ENCODE measurements around the gene CFAP91.

The CFAP91 gene

GRCh38 chr3:119659606-119660291 lies 43.1 kb upstream of the CFAP91 start:
- no peak for DNase-seq (ENCODE audit: low spot score)
- no peak overlapping the region for H2AK5ac ChIP-seq (ENCODE audit: low read depth, low read length)
- H3K4ac ChIP-seq (ENCODE audit: low read length), result no peak overlapping the region
- peak overlapping the region; percentile 24 for H3K9ac ChIP-seq (ENCODE audit: low read depth, low read length, poor library complexity)
- no peak overlapping the region for H3K14ac ChIP-seq (ENCODE audit: low read length)
- no CpG with 5 or more reads among the region's 9 CpGs for WGBS, 2 donors (ENCODE audit: extremely low coverage in 2 of 2, insufficient read length in 2 of 2, insufficient replicate concordance in 1 of 2)
- H3K4me1 ChIP-seq (ENCODE audit: control insufficient read depth in 2 of 2, insufficient read depth in 1 of 2, low read depth in 1 of 2, low read length in 2 of 2), result no peaks in the 10 kb centered on the region
- H3K18ac ChIP-seq (ENCODE audit: low read length), result no peak overlapping the region
- H2BK15ac ChIP-seq (ENCODE audit: low read length), result no peak overlapping the region
- no peak overlapping the region for H2BK5ac ChIP-seq (ENCODE audit: low read length)
- H2BK12ac ChIP-seq (ENCODE audit: low read length), result no peak overlapping the region
- no peak overlapping the region for H3K27ac ChIP-seq (replicated peaks; ENCODE audit: low read length)
- H3K36me3 ChIP-seq (replicated peaks in 1 of 2; ENCODE audit: control insufficient read depth in 2 of 2, insufficient read depth in 2 of 2, low read length in 2 of 2), result no peaks in the 10 kb centered on the region
- H3K79me1 ChIP-seq (ENCODE audit: low read depth, low read length), result no peaks in the 10 kb centered on the region
- H3K4me2 ChIP-seq (ENCODE audit: insufficient read depth, low read length, poor library complexity, severe bottlenecking), result no peak overlapping the region
- H2AFZ ChIP-seq (ENCODE audit: low read length), result no peak overlapping the region
- no peaks in the 10 kb centered on the region for H3K27me3 ChIP-seq (ENCODE audit: control insufficient read depth in 3 of 3, insufficient read depth in 3 of 3, low read depth in 1 of 3, low read length in 3 of 3)
- no peak overlapping the region for H4K91ac ChIP-seq (ENCODE audit: low read depth, low read length, poor library complexity)
- H3K23ac ChIP-seq (ENCODE audit: low read depth, low read length, poor library complexity), result no peak overlapping the region
- no peaks in the 10 kb centered on the region for H3K9me3 ChIP-seq (replicated peaks in 1 of 2; ENCODE audit: control insufficient read depth in 2 of 2, insufficient read depth in 1 of 2, low read depth in 1 of 2, low read length in 2 of 2)
- H2BK120ac ChIP-seq (ENCODE audit: low read depth, low read length), result no peak overlapping the region
- no peak overlapping the region for H3K4me3 ChIP-seq (ENCODE audit: low read length in 2 of 2)
- H4K8ac ChIP-seq (ENCODE audit: low read depth, low read length), result no peak overlapping the region

- Histone ChIP-seq H3K18ac (ENCODE audit: low read length) (no peak within 1 kb of the TSS), H2BK5ac (ENCODE audit: low read length) (no peak within 1 kb of the TSS), H3K4me1 (ENCODE audit: control insufficient read depth in 2 of 2, insufficient read depth in 1 of 2, low read depth in 1 of 2, low read length in 2 of 2) (no peaks in the 10 kb centered on the region), H3K4me3 (ENCODE audit: low read length in 2 of 2) (no peak within 1 kb of the TSS), H2AK5ac (ENCODE audit: low read depth, low read length) (no peak within 1 kb of the TSS), H3K14ac (ENCODE audit: low read length) (no peak within 1 kb of the TSS), H3K4ac (ENCODE audit: low read length) (no peak within 1 kb of the TSS), H3K9me3 (replicated peaks in 1 of 2; ENCODE audit: control insufficient read depth in 2 of 2, insufficient read depth in 1 of 2, low read depth in 1 of 2, low read length in 2 of 2) (no peaks in the 10 kb centered on the region), H3K36me3 (replicated peaks in 1 of 2; ENCODE audit: control insufficient read depth in 2 of 2, insufficient read depth in 2 of 2, low read length in 2 of 2) (no peaks in the 10 kb centered on the region), H4K91ac (ENCODE audit: low read depth, low read length, poor library complexity) (no peak within 1 kb of the TSS), H2BK120ac (ENCODE audit: low read depth, low read length) (no peak within 1 kb of the TSS), H2BK12ac (ENCODE audit: low read length) (no peak within 1 kb of the TSS), H3K79me1 (ENCODE audit: low read depth, low read length) (no peaks in the 10 kb centered on the region), H4K8ac (ENCODE audit: low read depth, low read length) (no peak within 1 kb of the TSS), H2BK15ac (ENCODE audit: low read length) (no peak within 1 kb of the TSS), H3K27ac (replicated peaks; ENCODE audit: low read length) (no peak within 1 kb of the TSS), H2AFZ (ENCODE audit: low read length) (no peak within 1 kb of the TSS), H3K23ac (ENCODE audit: low read depth, low read length, poor library complexity) (no peak within 1 kb of the TSS), H3K9ac (ENCODE audit: low read depth, low read length, poor library complexity) (peak within 1 kb of the TSS; percentile 24), H3K27me3 (ENCODE audit: control insufficient read depth in 3 of 3, insufficient read depth in 3 of 3, low read depth in 1 of 3, low read length in 3 of 3) (no peaks in the 10 kb centered on the region), H3K4me2 (ENCODE audit: insufficient read depth, low read length, poor library complexity, severe bottlenecking) (no peak within 1 kb of the TSS)
- WGBS, 2 donors (ENCODE audit: extremely low coverage in 2 of 2, insufficient read length in 2 of 2, insufficient replicate concordance in 1 of 2), result no CpG with 5 or more reads among the region's 9 CpGs
- DNase-seq (ENCODE audit: low spot score), result no peak
Observed at GRCh38 chr3:119660474-119661440, 42.1 kb upstream of the CFAP91 start, which contains the start of gene POPDC2. TSS of gene POPDC2 (minus strand) at chr3:119660589. CDS start at chr3:119660423, 166 bp downstream.

- no peaks in the 10 kb centered on the region for H3K9me3 ChIP-seq (replicated peaks in 1 of 2; ENCODE audit: control insufficient read depth in 2 of 2, insufficient read depth in 1 of 2, low read depth in 1 of 2, low read length in 2 of 2)
Observed at GRCh38 chr3:119662604-119663373, 40.0 kb upstream of the CFAP91 start.

More at GRCh38 chr3:119662604-119663373, 40.0 kb upstream of the CFAP91 start:
- H3K14ac ChIP-seq (ENCODE audit: low read length), result no peak overlapping the region
- H3K9ac ChIP-seq (ENCODE audit: low read depth, low read length, poor library complexity), result no peak overlapping the region
- H3K4ac ChIP-seq (ENCODE audit: low read length), result no peak overlapping the region
- no peak overlapping the region for H3K4me2 ChIP-seq (ENCODE audit: insufficient read depth, low read length, poor library complexity, severe bottlenecking)
- H2AK5ac ChIP-seq (ENCODE audit: low read depth, low read length), result no peak overlapping the region
- no peak overlapping the region for H3K27ac ChIP-seq (replicated peaks; ENCODE audit: low read length)
- no peaks in the 10 kb centered on the region for H3K4me1 ChIP-seq (ENCODE audit: control insufficient read depth in 2 of 2, insufficient read depth in 1 of 2, low read depth in 1 of 2, low read length in 2 of 2)
- no CpG with 5 or more reads among the region's 1 CpG for WGBS, 2 donors (ENCODE audit: extremely low coverage in 2 of 2, insufficient read length in 2 of 2, insufficient replicate concordance in 1 of 2)
- H2BK12ac ChIP-seq (ENCODE audit: low read length), result no peak overlapping the region
- H2BK120ac ChIP-seq (ENCODE audit: low read depth, low read length), result no peak overlapping the region
- DNase-seq (ENCODE audit: low spot score), result no peak
- H3K23ac ChIP-seq (ENCODE audit: low read depth, low read length, poor library complexity), result no peak overlapping the region
- peaks cover 0 to 6% of the 10 kb centered on the region in 2 donors for H3K36me3 ChIP-seq (replicated peaks in 1 of 2; ENCODE audit: control insufficient read depth in 2 of 2, insufficient read depth in 2 of 2, low read length in 2 of 2)
- no peaks in the 10 kb centered on the region for H3K79me1 ChIP-seq (ENCODE audit: low read depth, low read length)
- no peak overlapping the region for H4K8ac ChIP-seq (ENCODE audit: low read depth, low read length)
- H3K27me3 ChIP-seq (ENCODE audit: control insufficient read depth in 3 of 3, insufficient read depth in 3 of 3, low read depth in 1 of 3, low read length in 3 of 3), result no peaks in the 10 kb centered on the region
- no peak overlapping the region for H3K4me3 ChIP-seq (ENCODE audit: low read length in 2 of 2)
- no peak overlapping the region for H3K18ac ChIP-seq (ENCODE audit: low read length)
- H2BK5ac ChIP-seq (ENCODE audit: low read length), result no peak overlapping the region
- H4K91ac ChIP-seq (ENCODE audit: low read depth, low read length, poor library complexity), result no peak overlapping the region
- H2BK15ac ChIP-seq (ENCODE audit: low read length), result no peak overlapping the region
- no peak overlapping the region for H2AFZ ChIP-seq (ENCODE audit: low read length)
